Heart left ventricle (tissue), 13 donors: ENCODE measurements around the gene LRMDA.

Source experiments
- POLR2A ChIP-seq, 2 donors: fragments of 450-650 bp; IDR thresholded peaks; one replicate each; pipeline ENCODE4 v1.6.1; 2017; ENCODE audit warnings: antibody characterized with exemption in 2 of 2, mild to moderate bottlenecking in 2 of 2, moderate library complexity in 2 of 2
- TF ChIP-seq, protein P1 (sequence below), 12 donors: fragments of 200-600 bp; sonication (generic) in 4 of 12; IDR thresholded peaks; one replicate each; pipeline versions ENCODE4 v1.5.0 to v1.8.0; 2018 to 2022; ENCODE audit warnings: antibody characterized with exemption in 12 of 12, mild to moderate bottlenecking in 5 of 12
- donor health status: ischemic (EF 13 %, LVEDD 7.1; RV severe dilation, severe dysfunction).
- donor health status: DM: no; HTN: yes; CAD: no.
- donor health status: DM: no; HTN: no; CAD: no.
- donor health status: ischemic (EF 25% LVEDD 6.9; RV normal size, moderate dysfunction).
- donor health status: ischemic (EF 25% LVEDD 5.7; RV mildly dilated, moderate dysfunction).
- donor health status: ischemic (EF 35%, LVEDD 5.7; RV mildly dilated, moderate dysfunction).
- donor health status: nonischemic (EF 11% LVEDD 7.7; RV severe dilation, severe dysfunction).
- donor health status: DM: yes; HTN: yes; CAD: no.
- donor health status: PGD.
- donor health status: ischemic (EF 29% LVEDD 5.4; RV normal size, mild dysfunction).
- donor health status: nonischemic (EF 23%, LVEDD 6.1; RV moderate dilation, normal function).

DNA sequence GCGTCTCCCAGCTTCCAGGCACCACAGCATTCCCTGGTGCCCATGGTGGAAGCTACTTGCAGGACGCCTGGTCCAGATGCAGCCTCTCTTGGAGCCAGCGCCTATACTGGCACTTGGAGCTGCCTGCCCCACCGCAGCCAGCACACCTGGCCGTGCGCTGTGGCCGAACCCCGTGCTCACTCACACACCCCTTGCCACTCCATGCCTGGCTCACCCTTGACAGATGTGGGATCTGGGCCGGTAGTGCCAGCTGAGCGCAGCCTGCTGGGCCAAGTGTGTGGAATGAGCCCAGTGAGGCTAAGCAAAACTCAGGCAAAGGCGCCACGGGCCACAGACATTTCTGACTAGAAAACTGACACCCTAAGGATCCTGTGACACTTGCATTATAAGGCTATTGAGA lies 884.8 kb downstream of the LRMDA start:
- TF ChIP-seq, protein P1, sequence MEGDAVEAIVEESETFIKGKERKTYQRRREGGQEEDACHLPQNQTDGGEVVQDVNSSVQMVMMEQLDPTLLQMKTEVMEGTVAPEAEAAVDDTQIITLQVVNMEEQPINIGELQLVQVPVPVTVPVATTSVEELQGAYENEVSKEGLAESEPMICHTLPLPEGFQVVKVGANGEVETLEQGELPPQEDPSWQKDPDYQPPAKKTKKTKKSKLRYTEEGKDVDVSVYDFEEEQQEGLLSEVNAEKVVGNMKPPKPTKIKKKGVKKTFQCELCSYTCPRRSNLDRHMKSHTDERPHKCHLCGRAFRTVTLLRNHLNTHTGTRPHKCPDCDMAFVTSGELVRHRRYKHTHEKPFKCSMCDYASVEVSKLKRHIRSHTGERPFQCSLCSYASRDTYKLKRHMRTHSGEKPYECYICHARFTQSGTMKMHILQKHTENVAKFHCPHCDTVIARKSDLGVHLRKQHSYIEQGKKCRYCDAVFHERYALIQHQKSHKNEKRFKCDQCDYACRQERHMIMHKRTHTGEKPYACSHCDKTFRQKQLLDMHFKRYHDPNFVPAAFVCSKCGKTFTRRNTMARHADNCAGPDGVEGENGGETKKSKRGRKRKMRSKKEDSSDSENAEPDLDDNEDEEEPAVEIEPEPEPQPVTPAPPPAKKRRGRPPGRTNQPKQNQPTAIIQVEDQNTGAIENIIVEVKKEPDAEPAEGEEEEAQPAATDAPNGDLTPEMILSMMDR (IDR thresholded peaks at IDR 0.05) = no peak
- no peak for TF ChIP-seq POLR2A (IDR thresholded peaks at IDR 0.05)
